ENCODE data around the gene SNTG2.
A peak's percentile ranks its signal among the peaks of the same experiment; 100 is the strongest.

SNTG2 gene

DNA sequence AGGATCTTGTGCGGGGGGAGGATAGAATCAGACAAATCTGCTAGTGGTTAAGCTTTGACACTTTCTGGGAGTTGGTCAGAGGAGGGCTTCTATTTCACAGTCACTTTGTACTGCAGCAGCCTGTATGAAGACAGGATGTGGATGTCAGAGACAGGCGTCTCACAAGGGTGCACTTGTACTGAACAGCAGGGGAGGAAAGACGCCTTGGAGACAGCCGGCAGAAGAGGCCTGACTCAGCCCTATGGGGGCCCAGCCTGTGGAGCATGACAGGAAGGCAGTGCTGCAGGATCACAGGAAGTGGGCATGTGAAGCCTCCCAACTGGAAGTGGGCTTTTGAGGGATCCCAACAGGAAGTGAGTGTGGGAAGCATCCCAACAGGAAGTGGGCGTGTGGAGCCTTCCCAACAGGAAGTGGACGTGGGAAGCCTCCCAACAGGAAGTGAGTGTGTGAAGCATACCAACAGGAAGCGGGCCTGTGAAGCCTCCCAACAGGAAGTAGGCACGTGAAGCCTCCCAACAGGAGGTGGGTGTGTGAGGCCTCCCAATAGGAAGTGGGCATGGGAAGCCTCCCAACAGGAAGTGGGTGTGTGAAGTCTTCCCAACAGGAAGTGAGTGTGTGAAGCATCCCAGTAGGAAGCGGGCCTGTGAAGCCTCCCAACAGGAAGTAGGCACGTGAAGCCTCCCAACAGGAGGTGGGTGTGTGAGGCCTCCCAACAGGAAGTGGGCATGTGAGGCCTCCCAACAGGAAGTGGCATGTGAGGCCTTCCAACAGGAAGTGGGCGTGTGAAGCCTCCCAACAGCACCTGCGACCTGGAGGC lies 212.3 kb downstream of the SNTG2 start:
- Histone ChIP-seq H2BK120ac (ENCODE audit: low read depth, low read length) (no peak overlapping the region), H4K91ac (ENCODE audit: low read depth, low read length, poor library complexity) (no peak overlapping the region), H2BK15ac (ENCODE audit: low read length) (no peak overlapping the region), H3K4me3 (ENCODE audit: low read length in 2 of 2) (no peak overlapping the region), H2AK5ac (ENCODE audit: low read depth, low read length) (no peak overlapping the region), H3K27ac (replicated peaks; ENCODE audit: low read length) (no peak overlapping the region), H2AFZ (ENCODE audit: low read length) (peak overlapping the region; percentile 84), H2BK12ac (ENCODE audit: low read length) (no peak overlapping the region), H3K79me1 (ENCODE audit: low read depth, low read length) (no peaks in the 10 kb centered on the region), H3K4me1 (ENCODE audit: control insufficient read depth in 2 of 2, insufficient read depth in 1 of 2, low read depth in 1 of 2, low read length in 2 of 2) (no peaks in the 10 kb centered on the region), H3K9ac (ENCODE audit: low read depth, low read length, poor library complexity) (no peak overlapping the region), H3K4me2 (ENCODE audit: insufficient read depth, low read length, poor library complexity, severe bottlenecking) (no peak overlapping the region), H3K18ac (ENCODE audit: low read length) (peak overlapping the region; percentile 60), H3K4ac (ENCODE audit: low read length) (no peak overlapping the region), H3K9me3 (replicated peaks in 1 of 2; ENCODE audit: control insufficient read depth in 2 of 2, insufficient read depth in 1 of 2, low read depth in 1 of 2, low read length in 2 of 2) (peaks cover 0 to 2% of the 10 kb centered on the region in 2 donors), H4K8ac (ENCODE audit: low read depth, low read length) (no peak overlapping the region), H3K23ac (ENCODE audit: low read depth, low read length, poor library complexity) (no peak overlapping the region), H3K14ac (ENCODE audit: low read length) (no peak overlapping the region), H2BK5ac (ENCODE audit: low read length) (no peak overlapping the region), H3K36me3 (replicated peaks in 1 of 2; ENCODE audit: control insufficient read depth in 2 of 2, insufficient read depth in 2 of 2, low read length in 2 of 2) (no peaks in the 10 kb centered on the region), H3K27me3 (ENCODE audit: control insufficient read depth in 3 of 3, insufficient read depth in 3 of 3, low read depth in 1 of 3, low read length in 3 of 3) (no peaks in the 10 kb centered on the region)
- WGBS, 2 donors (ENCODE audit: extremely low coverage in 2 of 2, insufficient read length in 2 of 2, insufficient replicate concordance in 1 of 2), result no CpG with 5 or more reads among the region's 12 CpGs
- no peak for DNase-seq (ENCODE audit: low spot score)

DNA sequence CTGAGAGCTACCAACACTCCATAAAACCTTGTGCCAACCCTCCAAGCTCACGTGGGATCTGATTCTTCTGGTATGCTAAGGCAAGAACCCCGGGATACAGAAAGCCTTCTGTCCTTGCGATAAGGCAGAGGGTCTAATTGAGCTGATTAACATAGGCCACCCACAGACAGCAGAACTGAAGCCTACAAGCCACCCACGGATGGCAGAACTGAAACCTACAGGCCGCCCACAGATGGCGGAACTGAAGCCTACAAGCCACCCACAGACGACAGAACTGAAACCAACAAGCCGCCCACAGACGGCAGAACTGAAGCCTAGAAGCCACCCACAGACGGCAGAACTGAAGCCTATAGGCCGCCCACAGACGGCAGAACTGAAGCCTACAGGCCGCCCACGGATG lies 216.3 kb downstream of the SNTG2 start:
- WGBS, 2 donors (ENCODE audit: extremely low coverage in 2 of 2, insufficient read length in 2 of 2, insufficient replicate concordance in 1 of 2), result no CpG with 5 or more reads among the region's 14 CpGs
- no peak overlapping the region for H2BK120ac ChIP-seq (ENCODE audit: low read depth, low read length)
- H2AFZ ChIP-seq (ENCODE audit: low read length), result no peak overlapping the region
- no peak for DNase-seq (ENCODE audit: low spot score)
- H2AK5ac ChIP-seq (ENCODE audit: low read depth, low read length), result no peak overlapping the region
- H4K91ac ChIP-seq (ENCODE audit: low read depth, low read length, poor library complexity), result no peak overlapping the region
- H3K27me3 ChIP-seq (ENCODE audit: control insufficient read depth in 3 of 3, insufficient read depth in 3 of 3, low read depth in 1 of 3, low read length in 3 of 3), result no peaks in the 10 kb centered on the region
- H2BK15ac ChIP-seq (ENCODE audit: low read length), result no peak overlapping the region
- no peak overlapping the region for H3K14ac ChIP-seq (ENCODE audit: low read length)
- H3K27ac ChIP-seq (replicated peaks; ENCODE audit: low read length), result no peak overlapping the region
- no peak overlapping the region for H2BK5ac ChIP-seq (ENCODE audit: low read length)
- H3K4me1 ChIP-seq (ENCODE audit: control insufficient read depth in 2 of 2, insufficient read depth in 1 of 2, low read depth in 1 of 2, low read length in 2 of 2), result no peaks in the 10 kb centered on the region
- no peak overlapping the region for H3K23ac ChIP-seq (ENCODE audit: low read depth, low read length, poor library complexity)
- H3K9ac ChIP-seq (ENCODE audit: low read depth, low read length, poor library complexity), result no peak overlapping the region
- H3K4me2 ChIP-seq (ENCODE audit: insufficient read depth, low read length, poor library complexity, severe bottlenecking), result no peak overlapping the region
- peaks cover 0 to 2% of the 10 kb centered on the region in 2 donors for H3K9me3 ChIP-seq (replicated peaks in 1 of 2; ENCODE audit: control insufficient read depth in 2 of 2, insufficient read depth in 1 of 2, low read depth in 1 of 2, low read length in 2 of 2)
- H3K18ac ChIP-seq (ENCODE audit: low read length), result no peak overlapping the region
- H4K8ac ChIP-seq (ENCODE audit: low read depth, low read length), result no peak overlapping the region
- H3K79me1 ChIP-seq (ENCODE audit: low read depth, low read length), result no peaks in the 10 kb centered on the region
- H2BK12ac ChIP-seq (ENCODE audit: low read length), result no peak overlapping the region
- no peaks in the 10 kb centered on the region for H3K36me3 ChIP-seq (replicated peaks in 1 of 2; ENCODE audit: control insufficient read depth in 2 of 2, insufficient read depth in 2 of 2, low read length in 2 of 2)
- H3K4ac ChIP-seq (ENCODE audit: low read length), result no peak overlapping the region
- H3K4me3 ChIP-seq (ENCODE audit: low read length in 2 of 2), result no peak overlapping the region

- Histone ChIP-seq H3K9ac (ENCODE audit: low read depth, low read length, poor library complexity) (no peak overlapping the region), H3K4ac (ENCODE audit: low read length) (no peak overlapping the region), H3K4me3 (ENCODE audit: low read length in 2 of 2) (no peak overlapping the region), H3K27ac (replicated peaks; ENCODE audit: low read length) (no peak overlapping the region), H2BK5ac (ENCODE audit: low read length) (no peak overlapping the region), H3K4me2 (ENCODE audit: insufficient read depth, low read length, poor library complexity, severe bottlenecking) (no peak overlapping the region), H3K23ac (ENCODE audit: low read depth, low read length, poor library complexity) (no peak overlapping the region), H2BK12ac (ENCODE audit: low read length) (no peak overlapping the region), H4K8ac (ENCODE audit: low read depth, low read length) (no peak overlapping the region), H2BK120ac (ENCODE audit: low read depth, low read length) (no peak overlapping the region), H2AK5ac (ENCODE audit: low read depth, low read length) (no peak overlapping the region), H2BK15ac (ENCODE audit: low read length) (no peak overlapping the region), H2AFZ (ENCODE audit: low read length) (no peak overlapping the region), H3K9me3 (replicated peaks in 1 of 2; ENCODE audit: control insufficient read depth in 2 of 2, insufficient read depth in 1 of 2, low read depth in 1 of 2, low read length in 2 of 2) (peaks cover 0 to 8% of the 10 kb centered on the region in 2 donors), H4K91ac (ENCODE audit: low read depth, low read length, poor library complexity) (no peak overlapping the region), H3K79me1 (ENCODE audit: low read depth, low read length) (no peaks in the 10 kb centered on the region), H3K27me3 (ENCODE audit: control insufficient read depth in 3 of 3, insufficient read depth in 3 of 3, low read depth in 1 of 3, low read length in 3 of 3) (no peaks in the 10 kb centered on the region), H3K14ac (ENCODE audit: low read length) (no peak overlapping the region), H3K36me3 (replicated peaks in 1 of 2; ENCODE audit: control insufficient read depth in 2 of 2, insufficient read depth in 2 of 2, low read length in 2 of 2) (no peaks in the 10 kb centered on the region), H3K4me1 (ENCODE audit: control insufficient read depth in 2 of 2, insufficient read depth in 1 of 2, low read depth in 1 of 2, low read length in 2 of 2) (no peaks in the 10 kb centered on the region), H3K18ac (ENCODE audit: low read length) (no peak overlapping the region)
- DNase-seq (ENCODE audit: low spot score), result no peak
- no CpG with 5 or more reads among the region's 10 CpGs for WGBS, 2 donors (ENCODE audit: extremely low coverage in 2 of 2, insufficient read length in 2 of 2, insufficient replicate concordance in 1 of 2)
These were observed 218.2 kb downstream of the SNTG2 start for GRCh38 chr2:1168846-1169245.

- H3K14ac ChIP-seq (ENCODE audit: low read length), result no peak overlapping the region
- no peak for DNase-seq (ENCODE audit: low spot score)
- no peak overlapping the region for H3K18ac ChIP-seq (ENCODE audit: low read length)
- H3K9ac ChIP-seq (ENCODE audit: low read depth, low read length, poor library complexity), result no peak overlapping the region
- no peak overlapping the region for H2BK15ac ChIP-seq (ENCODE audit: low read length)
- H2AFZ ChIP-seq (ENCODE audit: low read length), result no peak overlapping the region
- no peak overlapping the region for H3K27ac ChIP-seq (replicated peaks; ENCODE audit: low read length)
- no peak overlapping the region for H2BK12ac ChIP-seq (ENCODE audit: low read length)
- H3K4me1 ChIP-seq (ENCODE audit: control insufficient read depth in 2 of 2, insufficient read depth in 1 of 2, low read depth in 1 of 2, low read length in 2 of 2), result no peaks in the 10 kb centered on the region
- H4K8ac ChIP-seq (ENCODE audit: low read depth, low read length), result no peak overlapping the region
- no peaks in the 10 kb centered on the region for H3K79me1 ChIP-seq (ENCODE audit: low read depth, low read length)
- H3K4me2 ChIP-seq (ENCODE audit: insufficient read depth, low read length, poor library complexity, severe bottlenecking), result no peak overlapping the region
- no peak overlapping the region for H3K4ac ChIP-seq (ENCODE audit: low read length)
- no peaks in the 10 kb centered on the region for H3K27me3 ChIP-seq (ENCODE audit: control insufficient read depth in 3 of 3, insufficient read depth in 3 of 3, low read depth in 1 of 3, low read length in 3 of 3)
- no CpG with 5 or more reads among the region's 13 CpGs for WGBS, 2 donors (ENCODE audit: extremely low coverage in 2 of 2, insufficient read length in 2 of 2, insufficient replicate concordance in 1 of 2)
- no peak overlapping the region for H2BK120ac ChIP-seq (ENCODE audit: low read depth, low read length)
- no peaks in the 10 kb centered on the region for H3K36me3 ChIP-seq (replicated peaks in 1 of 2; ENCODE audit: control insufficient read depth in 2 of 2, insufficient read depth in 2 of 2, low read length in 2 of 2)
- H2AK5ac ChIP-seq (ENCODE audit: low read depth, low read length), result no peak overlapping the region
- no peak overlapping the region for H2BK5ac ChIP-seq (ENCODE audit: low read length)
- peak overlapping the region; percentile 20 for H3K23ac ChIP-seq (ENCODE audit: low read depth, low read length, poor library complexity)
- H3K9me3 ChIP-seq (replicated peaks in 1 of 2; ENCODE audit: control insufficient read depth in 2 of 2, insufficient read depth in 1 of 2, low read depth in 1 of 2, low read length in 2 of 2), result peaks cover 0 to 8% of the 10 kb centered on the region in 2 donors
- no peak overlapping the region for H3K4me3 ChIP-seq (ENCODE audit: low read length in 2 of 2)
- H4K91ac ChIP-seq (ENCODE audit: low read depth, low read length, poor library complexity), result no peak overlapping the region
These were observed 218.8 kb downstream of the SNTG2 start for GRCh38 chr2:1169291-1169949.
